ENCODE data around the gene CCDC12.
A peak's percentile ranks its signal among the peaks of the same experiment; 100 is the strongest.

CCDC12 gene

GRCh38 chr3:46926039-46926438 is 50.5 kb downstream of the CCDC12 start:
- Histone ChIP-seq H3K4me2 (no peak overlapping the region), H3K27me3 (ENCODE audit: insufficient read depth, low read depth) (no peaks in the 10 kb centered on the region), H3K79me2 (ENCODE audit: insufficient read depth, low read depth) (no peaks in the 10 kb centered on the region), H2AFZ (ENCODE audit: low read depth) (no peak overlapping the region), H3K9ac (no peak overlapping the region), H3K4me3 (IDR thresholded peaks at IDR 0.05; ENCODE audit: insufficient read depth, low read depth, low read length) (no peak overlapping the region), H3K36me3 (ENCODE audit: insufficient read depth) (no peaks in the 10 kb centered on the region), H3K4me1 (ENCODE audit: low read depth, poor library complexity, severe bottlenecking) (peaks cover 16% of the 10 kb centered on the region), H3K27ac (no peak overlapping the region), H4K20me1 (ENCODE audit: insufficient read depth) (no peaks in the 10 kb centered on the region)
- no peak for TF ChIP-seq CTCF (conservative IDR thresholded peaks at IDR 0.05; ENCODE audit: low read depth, low read length)

- Histone ChIP-seq H3K4me3 (IDR thresholded peaks at IDR 0.05; ENCODE audit: insufficient read depth, low read depth, low read length) (no peak overlapping the region), H3K27ac (no peak overlapping the region), H2AFZ (ENCODE audit: low read depth) (no peak overlapping the region), H3K27me3 (ENCODE audit: insufficient read depth, low read depth) (no peaks in the 10 kb centered on the region), H3K4me2 (no peak overlapping the region), H3K4me1 (ENCODE audit: low read depth, poor library complexity, severe bottlenecking) (peaks cover 16% of the 10 kb centered on the region), H3K79me2 (ENCODE audit: insufficient read depth, low read depth) (no peaks in the 10 kb centered on the region), H3K36me3 (ENCODE audit: insufficient read depth) (no peaks in the 10 kb centered on the region), H3K9ac (no peak overlapping the region), H4K20me1 (ENCODE audit: insufficient read depth) (no peaks in the 10 kb centered on the region)
- no peak for TF ChIP-seq CTCF (conservative IDR thresholded peaks at IDR 0.05; ENCODE audit: low read depth, low read length)
Measured at GRCh38 chr3:46925585-46925934, 51.0 kb downstream of the CCDC12 start.

GRCh38 chr3:46924921-46925584 is 51.5 kb downstream of the CCDC12 start:
- no peak overlapping the region for H3K9ac ChIP-seq
- H3K4me1 ChIP-seq (ENCODE audit: low read depth, poor library complexity, severe bottlenecking) = peaks cover 16% of the 10 kb centered on the region
- no peak for TF ChIP-seq CTCF (conservative IDR thresholded peaks at IDR 0.05; ENCODE audit: low read depth, low read length)
- no peaks in the 10 kb centered on the region for H4K20me1 ChIP-seq (ENCODE audit: insufficient read depth)
- H3K36me3 ChIP-seq (ENCODE audit: insufficient read depth) = no peaks in the 10 kb centered on the region
- no peak overlapping the region for H3K4me3 ChIP-seq (IDR thresholded peaks at IDR 0.05; ENCODE audit: insufficient read depth, low read depth, low read length)
- no peaks in the 10 kb centered on the region for H3K27me3 ChIP-seq (ENCODE audit: insufficient read depth, low read depth)
- H3K79me2 ChIP-seq (ENCODE audit: insufficient read depth, low read depth) = no peaks in the 10 kb centered on the region
- H3K4me2 ChIP-seq = no peak overlapping the region
- H3K27ac ChIP-seq = no peak overlapping the region
- no peak overlapping the region for H2AFZ ChIP-seq (ENCODE audit: low read depth)

- H2AFZ ChIP-seq (ENCODE audit: low read depth) = no peak overlapping the region
- no peaks in the 10 kb centered on the region for H3K27me3 ChIP-seq (ENCODE audit: insufficient read depth, low read depth)
- peaks cover 19% of the 10 kb centered on the region for H3K4me1 ChIP-seq (ENCODE audit: low read depth, poor library complexity, severe bottlenecking)
- H3K36me3 ChIP-seq (ENCODE audit: insufficient read depth) = no peaks in the 10 kb centered on the region
- no peak overlapping the region for H3K9ac ChIP-seq
- no peak overlapping the region for H3K4me2 ChIP-seq
- no peaks in the 10 kb centered on the region for H3K79me2 ChIP-seq (ENCODE audit: insufficient read depth, low read depth)
- H3K27ac ChIP-seq = no peak overlapping the region
- H3K4me3 ChIP-seq (IDR thresholded peaks at IDR 0.05; ENCODE audit: insufficient read depth, low read depth, low read length) = no peak overlapping the region
- no peaks in the 10 kb centered on the region for H4K20me1 ChIP-seq (ENCODE audit: insufficient read depth)
- TF ChIP-seq CTCF (conservative IDR thresholded peaks at IDR 0.05; ENCODE audit: low read depth, low read length) = peak; percentile 41
Measured at GRCh38 chr3:46923559-46924350, 52.8 kb downstream of the CCDC12 start.
